ENCODE measurements around the gene ACTN4. TPM values are rescaled to one million over a fixed set of nuclear protein-coding genes. Genes with fewer than 3 reads are reported as not detected.

Gene ACTN4
- total RNA-seq, 2 experiments from 2014 or later, result 337 to 354 TPM

- H3K36me3 Mint-ChIP-seq (ENCODE audit: low read depth), result peaks cover 17% of the 10 kb centered on the region
Observed at GRCh38 chr19:38717051-38717450, 69.6 kb downstream of the ACTN4 start.

GRCh38 chr19:38717855-38718254 lies 70.4 kb downstream of the ACTN4 start:
- Mint-ChIP-seq H3K4me3 (no peak overlapping the region), H3K36me3 (ENCODE audit: low read depth) (peaks cover 17% of the 10 kb centered on the region), H3K9me3 (no peaks in the 10 kb centered on the region), H3K4me1 (no peaks in the 10 kb centered on the region), H3K27me3 (no peaks in the 10 kb centered on the region), H3K27ac (no peak overlapping the region)
- DNase-seq, result no peak
- POLR2A ChIA-PET, result no interaction called here
- CTCF ChIA-PET, result no interaction called here

More at GRCh38 chr19:38717051-38717450, 69.6 kb downstream of the ACTN4 start:
- no peak overlapping the region for H3K27ac Mint-ChIP-seq
- no peak overlapping the region for H3K4me3 Mint-ChIP-seq
- no peak for DNase-seq
- POLR2A ChIA-PET, result no interaction called here
- no peaks in the 10 kb centered on the region for H3K4me1 Mint-ChIP-seq
- CTCF ChIA-PET, result interaction anchor here (2.1 kb wide), 1 partner anchor 70 kb away, joined by 5 read pairs; the partner anchor contains the start of gene ACTN4
- H3K9me3 Mint-ChIP-seq, result no peaks in the 10 kb centered on the region
- H3K27me3 Mint-ChIP-seq, result no peaks in the 10 kb centered on the region

- H3K4me3 Mint-ChIP-seq, result no peak overlapping the region
- no peaks in the 10 kb centered on the region for H3K4me1 Mint-ChIP-seq
- POLR2A ChIA-PET, result no interaction called here
- H3K27ac Mint-ChIP-seq, result no peak overlapping the region
- peaks cover 18% of the 10 kb centered on the region for H3K36me3 Mint-ChIP-seq (ENCODE audit: low read depth)
- CTCF ChIA-PET, result no interaction called here
- H3K27me3 Mint-ChIP-seq, result no peaks in the 10 kb centered on the region
- no peaks in the 10 kb centered on the region for H3K9me3 Mint-ChIP-seq
- no peak for DNase-seq
Observed at GRCh38 chr19:38718747-38719543, 71.5 kb downstream of the ACTN4 start.

- H3K36me3 Mint-ChIP-seq (ENCODE audit: low read depth), result peaks cover 17% of the 10 kb centered on the region
- H3K27ac Mint-ChIP-seq, result no peak overlapping the region
Observed at GRCh38 chr19:38719761-38720558, 72.5 kb downstream of the ACTN4 start.

GRCh38 chr19:38720559-38721236 lies 73.2 kb downstream of the ACTN4 start:
- DNase-seq, result no peak
- Mint-ChIP-seq H3K9me3 (no peaks in the 10 kb centered on the region), H3K4me3 (no peak overlapping the region), H3K36me3 (ENCODE audit: low read depth) (peaks cover 16% of the 10 kb centered on the region), H3K4me1 (no peaks in the 10 kb centered on the region), H3K27ac (no peak overlapping the region), H3K27me3 (no peaks in the 10 kb centered on the region)
- POLR2A ChIA-PET, result interaction anchor here (0.5 kb wide), 1 partner anchor 41 kb away, joined by 3 read pairs; no protein-coding TSS in a partner anchor
- CTCF ChIA-PET, result no interaction called here

More at GRCh38 chr19:38719761-38720558, 72.5 kb downstream of the ACTN4 start:
- DNase-seq, result no peak
- H3K9me3 Mint-ChIP-seq, result no peaks in the 10 kb centered on the region
- POLR2A ChIA-PET, result interaction anchor here (0.5 kb wide), 1 partner anchor 42 kb away, joined by 3 read pairs; no protein-coding TSS in a partner anchor
- no peaks in the 10 kb centered on the region for H3K4me1 Mint-ChIP-seq
- CTCF ChIA-PET, result no interaction called here
- no peaks in the 10 kb centered on the region for H3K27me3 Mint-ChIP-seq
- no peak overlapping the region for H3K4me3 Mint-ChIP-seq

- no peaks in the 10 kb centered on the region for H3K27me3 Mint-ChIP-seq
- DNase-seq, result no peak
- no peaks in the 10 kb centered on the region for H3K4me1 Mint-ChIP-seq
- peaks cover 16% of the 10 kb centered on the region for H3K36me3 Mint-ChIP-seq (ENCODE audit: low read depth)
- no peak overlapping the region for H3K27ac Mint-ChIP-seq
- POLR2A ChIA-PET, result no interaction called here
- H3K4me3 Mint-ChIP-seq, result no peak overlapping the region
- H3K9me3 Mint-ChIP-seq, result no peaks in the 10 kb centered on the region
- CTCF ChIA-PET, result no interaction called here
Observed at GRCh38 chr19:38721496-38721895, 74.0 kb downstream of the ACTN4 start.

- CTCF ChIA-PET, result interaction anchor here (1.9 kb wide), 1 partner anchor 13 kb away, joined by 8 read pairs; no protein-coding TSS in a partner anchor
Observed at GRCh38 chr19:38721979-38722773, 74.7 kb downstream of the ACTN4 start.

GRCh38 chr19:38722947-38723605 lies 75.6 kb downstream of the ACTN4 start:
- Mint-ChIP-seq H3K4me1 (no peaks in the 10 kb centered on the region), H3K36me3 (ENCODE audit: low read depth) (peaks cover 19% of the 10 kb centered on the region), H3K9me3 (no peaks in the 10 kb centered on the region), H3K27me3 (no peaks in the 10 kb centered on the region), H3K4me3 (no peak overlapping the region), H3K27ac (no peak overlapping the region)
- DNase-seq, result no peak
- POLR2A ChIA-PET, result no interaction called here
- CTCF ChIA-PET, result interaction anchor here (0.6 to 1.9 kb wide), 4 partner anchors 10 to 134 kb away, joined by 3 to 8 read pairs (median 4); partner anchors contain the start of gene ECH1

More at GRCh38 chr19:38721979-38722773, 74.7 kb downstream of the ACTN4 start:
- no peak overlapping the region for H3K27ac Mint-ChIP-seq
- H3K4me1 Mint-ChIP-seq, result no peaks in the 10 kb centered on the region
- no peak overlapping the region for H3K4me3 Mint-ChIP-seq
- H3K9me3 Mint-ChIP-seq, result no peaks in the 10 kb centered on the region
- H3K27me3 Mint-ChIP-seq, result no peaks in the 10 kb centered on the region
- DNase-seq, result no peak
- POLR2A ChIA-PET, result interaction anchor here (0.7 kb wide), 1 partner anchor 75 kb away, joined by 4 read pairs; no protein-coding TSS in a partner anchor
- H3K36me3 Mint-ChIP-seq (ENCODE audit: low read depth), result peaks cover 13% of the 10 kb centered on the region

- POLR2A ChIA-PET, result no interaction called here
- H3K27ac Mint-ChIP-seq, result no peak overlapping the region
- H3K27me3 Mint-ChIP-seq, result no peaks in the 10 kb centered on the region
- CTCF ChIA-PET, result interaction anchor here (0.9 to 2.0 kb wide), 4 partner anchors 9 to 207 kb away, joined by 3 to 8 read pairs (median 5); partner anchors contain the start of genes ECH1, MRPS12 and SARS2
- no peaks in the 10 kb centered on the region for H3K4me1 Mint-ChIP-seq
- H3K36me3 Mint-ChIP-seq (ENCODE audit: low read depth), result peaks cover 17% of the 10 kb centered on the region
- H3K4me3 Mint-ChIP-seq, result no peak overlapping the region
- H3K9me3 Mint-ChIP-seq, result no peaks in the 10 kb centered on the region
- DNase-seq, result no peak
Observed at GRCh38 chr19:38723606-38723965, 76.1 kb downstream of the ACTN4 start.

- Mint-ChIP-seq H3K27me3 (no peaks in the 10 kb centered on the region), H3K4me1 (no peaks in the 10 kb centered on the region)
- CTCF ChIA-PET, result interaction anchor here (0.9 to 2.0 kb wide), 5 partner anchors 8 to 207 kb away, joined by 3 to 8 read pairs (median 4); partner anchors contain the start of genes ECH1, MRPS12 and SARS2
Observed at GRCh38 chr19:38723990-38724854, 76.8 kb downstream of the ACTN4 start.

More at GRCh38 chr19:38723990-38724854, 76.8 kb downstream of the ACTN4 start:
- H3K36me3 Mint-ChIP-seq (ENCODE audit: low read depth), result peaks cover 16% of the 10 kb centered on the region
- DNase-seq, result no peak
- H3K27ac Mint-ChIP-seq, result no peak overlapping the region
- H3K9me3 Mint-ChIP-seq, result no peaks in the 10 kb centered on the region
- POLR2A ChIA-PET, result no interaction called here
- no peak overlapping the region for H3K4me3 Mint-ChIP-seq
